GM18861 (cell line): ENCODE measurements around the gene IFNGR1.

Experiments
- ATAC-seq: cut with Tn5 transposase; IDR thresholded peaks from one replicate; pipeline ENCODE4 v1.9.1; 2021; ENCODE audit not compliant: unreplicated experiment

Gene IFNGR1

DNA sequence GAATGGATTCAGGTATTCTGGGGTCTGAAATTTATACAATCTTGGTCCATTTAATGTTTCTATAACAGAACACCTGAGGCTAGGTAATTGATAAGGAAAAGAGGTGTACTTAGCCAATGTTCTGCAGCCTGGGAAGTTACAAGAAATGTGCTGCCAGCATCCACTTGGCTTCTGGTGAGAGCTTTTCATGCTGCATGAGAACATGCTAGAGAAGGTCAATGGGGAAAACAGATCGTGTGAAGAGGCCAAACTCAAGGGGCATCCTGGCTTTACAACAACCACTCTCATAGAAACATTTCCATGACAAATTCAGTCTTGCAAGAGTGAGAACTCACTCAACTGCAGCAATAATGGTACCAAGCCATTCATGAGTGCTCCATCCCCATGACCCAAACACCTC lies 62.5 kb downstream of the IFNGR1 start:
- ATAC-seq = no peak

DNA sequence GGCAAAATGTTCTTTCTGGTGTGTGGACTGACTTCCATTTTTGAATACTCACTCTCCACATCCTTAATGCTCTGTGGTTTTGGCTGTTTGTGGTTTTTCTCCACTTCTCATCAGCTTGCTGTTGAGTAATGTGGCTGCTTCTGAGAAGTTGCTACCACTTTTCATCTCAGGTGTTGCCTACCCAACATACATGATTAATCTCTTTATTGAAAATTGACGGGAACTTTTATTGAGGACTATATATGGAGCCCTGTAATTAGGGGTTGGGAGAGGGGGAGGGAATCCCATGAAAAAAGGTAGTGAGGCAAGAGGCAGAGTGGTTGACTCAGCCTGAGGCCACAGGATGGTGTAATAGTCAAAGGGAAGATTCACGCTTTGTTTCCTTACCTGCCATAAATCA lies 63.4 kb downstream of the IFNGR1 start:
- ATAC-seq = peak; percentile 68

DNA sequence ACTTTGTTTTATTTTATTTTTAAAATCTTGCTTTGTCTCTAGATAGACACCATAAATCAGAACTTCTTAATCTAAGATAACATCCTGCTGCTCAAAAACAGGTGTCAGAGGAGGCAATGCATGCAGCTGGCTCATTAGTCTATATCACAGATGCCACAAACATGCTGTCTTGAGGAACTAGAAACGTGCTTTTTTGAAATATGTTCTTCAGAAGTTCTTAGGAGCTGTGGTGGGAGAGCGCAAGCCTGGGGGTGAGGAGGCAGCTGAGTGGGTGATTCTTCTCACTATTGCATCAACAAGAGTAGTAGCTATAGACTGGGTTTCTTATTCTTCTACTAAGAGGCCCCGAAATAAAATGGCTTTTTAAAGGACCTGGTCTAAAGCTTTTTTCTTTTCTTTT lies 69.1 kb downstream of the IFNGR1 start:
- ATAC-seq = no peak

DNA sequence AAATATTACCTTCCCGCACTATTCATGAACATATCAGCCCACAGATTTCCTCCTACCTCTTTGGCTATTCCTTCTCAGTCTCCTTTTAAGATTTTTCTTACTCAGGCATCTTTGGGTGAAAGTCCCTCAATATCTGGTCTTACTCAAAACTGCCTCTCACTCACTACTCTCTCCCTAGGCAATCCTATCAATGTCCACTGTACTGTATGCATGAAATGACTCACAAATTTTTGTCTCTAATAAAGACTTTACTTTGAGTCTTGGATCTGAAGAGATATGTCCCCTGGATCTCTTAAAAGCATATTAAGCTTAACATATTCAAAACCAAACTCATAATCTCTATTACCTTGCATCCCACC lies 70.2 kb downstream of the IFNGR1 start:
- no peak for ATAC-seq

DNA sequence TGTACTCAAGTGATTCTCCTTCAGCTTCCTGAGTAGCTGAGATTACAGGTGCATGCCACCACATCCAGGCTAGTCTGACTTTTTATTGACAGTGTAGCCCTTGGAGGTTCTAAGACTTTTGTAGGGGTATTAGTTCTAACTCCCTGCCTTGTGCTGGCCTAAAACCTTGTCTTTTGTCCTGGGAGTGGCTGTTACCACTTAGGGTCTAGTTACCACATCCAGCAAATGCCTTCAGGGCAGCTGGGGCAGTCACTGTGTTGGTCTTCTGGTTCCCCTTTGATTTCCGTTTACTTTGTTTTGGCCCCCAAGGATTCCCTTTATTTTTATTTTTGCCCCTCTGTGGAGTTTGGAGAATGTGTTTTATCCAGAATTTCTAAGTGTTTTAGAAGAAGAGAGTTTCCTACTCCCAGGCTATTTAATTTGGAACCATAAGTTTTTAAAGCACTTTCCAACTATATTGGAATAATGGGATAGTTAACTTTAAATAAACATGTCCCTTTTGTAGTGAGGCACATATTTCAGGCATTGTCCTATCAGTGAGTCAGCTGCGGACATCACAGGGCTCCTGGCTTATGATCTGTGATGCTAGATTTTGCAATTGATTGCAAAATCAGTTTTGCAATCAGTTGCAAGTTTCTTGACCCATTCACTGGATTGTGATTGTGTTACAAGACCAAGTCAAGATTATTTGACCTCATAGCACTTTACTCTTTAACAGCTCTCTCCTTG lies 70.7 kb downstream of the IFNGR1 start:
- ATAC-seq = no peak
